Sigmoid colon (tissue), 7 donors: Measurements from ENCODE around the gene GLOD5. TPM values are rescaled to one million over a fixed set of nuclear protein-coding genes. Genes with fewer than 3 reads are reported as not detected.

ENCODE experiments used
- DNase-seq: peaks from one replicate; pipeline ENCODE4 v3.0.0-alpha.2; 2019
- H3K27ac ChIP-seq, 4 donors: fragments of 200-600 bp; sonication (generic); one replicate each; pipeline ENCODE4 v1.5.1; 2016 to 2019; ENCODE audit warnings: mild to moderate bottlenecking in 1 of 4
- H3K27me3 ChIP-seq, 3 donors: fragments of 200-600 bp; sonication (generic); one replicate each; pipeline ENCODE4 v1.5.1; 2019; ENCODE audit warnings: mild to moderate bottlenecking in 1 of 3
- H3K36me3 ChIP-seq, 4 donors: fragments of 200-600 bp; sonication (generic); one replicate each; pipeline ENCODE4 v1.5.1; 2016 to 2019
- H3K4me1 ChIP-seq, 4 donors: fragments of 200-600 bp; sonication (generic); one replicate each; pipeline ENCODE4 v1.5.1; 2017 to 2019
- H3K4me3 ChIP-seq, 4 donors: fragments of 200-600 bp; sonication (generic); one replicate each; pipeline ENCODE4 v1.5.1; 2017 to 2019; ENCODE audit warnings: mild to moderate bottlenecking in 2 of 4, moderate library complexity in 1 of 4
- H3K9me3 ChIP-seq, 4 donors: fragments of 200-600 bp in 3 of 4; sonication (generic) in 3 of 4; one replicate each; pipeline versions ENCODE4 v1.5.1 to v1.6.1; 2013 to 2019
- EP300 ChIP-seq, 4 donors: sonication (generic); formaldehyde crosslinking; IDR thresholded peaks; one replicate each; pipeline ENCODE4 v1.6.1; 2017; ENCODE audit warnings: antibody characterized with exemption in 4 of 4
- POLR2A ChIP-seq, 2 donors: fragments of 450-650 bp; IDR thresholded peaks; one replicate each; pipeline ENCODE4 v1.6.1; 2016; ENCODE audit warnings: antibody characterized with exemption in 2 of 2, mild to moderate bottlenecking in 2 of 2, moderate library complexity in 2 of 2
- POLR2AphosphoS5 ChIP-seq, 4 donors: sonication (generic); formaldehyde crosslinking; IDR thresholded peaks; one replicate each; pipeline ENCODE4 v1.6.1; 2017; ENCODE audit warnings: antibody characterized with exemption in 4 of 4
- WGBS, 2 donors: extraction: QIAGEN DNeasy Blood & Tissue Kit; methylation state at CpG; one replicate each; pipeline ENCODE4 v1.1.7; 2013; 5-methylcytosine and 5-hydroxymethylcytosine counted together
- intact Hi-C: fragments of 100-400 bp; cut with DNase I; formaldehyde crosslinking; loops from one replicate; pipeline ENCODE4 v1.15.1; 2023
- polyA plus RNA-seq, 3 donors: library from polyadenylated mRNA; stranded (reverse); fragments of 200-250 nt; gene quantifications; one replicate each; pipeline ENCODE4 v1.2.3, GENCODE V29; 2013
- total RNA-seq, 4 donors: library from RNA; depleted of rRNA; stranded (reverse); fragments of >200 nt; gene quantifications; one replicate each; pipeline ENCODE4 v1.1.0, GENCODE V29; 2016
- TF ChIP-seq, protein P1 (sequence below), 4 experiments: fragments of 450-650 bp in 3 of 4; fragments of 200-600 bp in 1 of 4; IDR thresholded peaks; one replicate each; pipeline ENCODE4 v1.5.1; 2016 to 2019; ENCODE audit warnings: antibody characterized with exemption in 4 of 4, mild to moderate bottlenecking in 3 of 4, moderate library complexity in 2 of 4
- donor health status: healthy with polysubstance abuse.
- donor health status: Bipolar disorder and iron deficiency.
- donor health status: healthy.

Gene GLOD5
- total and polyA plus RNA-seq, 7 donors = 7.5 to 22.7 (median 10.8) TPM; not detected in 4

DNA sequence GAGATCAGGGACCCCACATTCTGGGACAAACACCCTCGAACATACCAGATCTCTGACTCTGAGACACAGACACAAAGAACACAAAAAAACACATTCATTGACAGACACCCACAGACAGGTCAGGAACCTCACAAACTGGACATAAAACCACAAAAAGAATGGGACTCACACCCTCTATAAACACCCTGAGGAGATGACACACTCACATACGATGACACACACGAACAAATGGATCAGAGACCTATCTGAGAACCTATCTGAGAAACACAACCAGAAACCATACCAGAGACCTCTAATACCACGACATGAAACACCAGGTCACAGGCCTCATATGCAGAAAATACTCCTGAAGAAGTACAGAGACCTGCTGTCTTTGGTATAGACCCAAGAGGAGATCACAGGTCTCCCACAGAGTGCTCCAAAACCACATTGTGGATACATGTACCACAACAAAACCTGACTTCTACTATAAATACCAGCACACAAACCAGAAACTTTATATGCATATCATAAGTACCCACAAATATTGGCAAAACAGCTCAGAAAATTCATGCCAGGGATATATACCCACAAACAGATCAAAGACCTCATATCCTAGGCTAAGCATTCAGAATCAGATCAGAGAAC, 45.6 kb upstream of the GLOD5 start:
- no peak overlapping the region for H3K4me3 ChIP-seq
- H3K9me3 ChIP-seq = no peaks in the 10 kb centered on the region
- H3K36me3 ChIP-seq = no peaks in the 10 kb centered on the region
- TF ChIP-seq POLR2AphosphoS5 (IDR thresholded peaks at IDR 0.05) (no peak), EP300 (IDR thresholded peaks at IDR 0.05) (no peak)
- TF ChIP-seq, protein P1, sequence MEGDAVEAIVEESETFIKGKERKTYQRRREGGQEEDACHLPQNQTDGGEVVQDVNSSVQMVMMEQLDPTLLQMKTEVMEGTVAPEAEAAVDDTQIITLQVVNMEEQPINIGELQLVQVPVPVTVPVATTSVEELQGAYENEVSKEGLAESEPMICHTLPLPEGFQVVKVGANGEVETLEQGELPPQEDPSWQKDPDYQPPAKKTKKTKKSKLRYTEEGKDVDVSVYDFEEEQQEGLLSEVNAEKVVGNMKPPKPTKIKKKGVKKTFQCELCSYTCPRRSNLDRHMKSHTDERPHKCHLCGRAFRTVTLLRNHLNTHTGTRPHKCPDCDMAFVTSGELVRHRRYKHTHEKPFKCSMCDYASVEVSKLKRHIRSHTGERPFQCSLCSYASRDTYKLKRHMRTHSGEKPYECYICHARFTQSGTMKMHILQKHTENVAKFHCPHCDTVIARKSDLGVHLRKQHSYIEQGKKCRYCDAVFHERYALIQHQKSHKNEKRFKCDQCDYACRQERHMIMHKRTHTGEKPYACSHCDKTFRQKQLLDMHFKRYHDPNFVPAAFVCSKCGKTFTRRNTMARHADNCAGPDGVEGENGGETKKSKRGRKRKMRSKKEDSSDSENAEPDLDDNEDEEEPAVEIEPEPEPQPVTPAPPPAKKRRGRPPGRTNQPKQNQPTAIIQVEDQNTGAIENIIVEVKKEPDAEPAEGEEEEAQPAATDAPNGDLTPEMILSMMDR (IDR thresholded peaks at IDR 0.05) = no peak
- intact Hi-C loops = no loop called here
- no peaks in the 10 kb centered on the region for H3K4me1 ChIP-seq
- no peak overlapping the region for H3K27ac ChIP-seq
- WGBS, 2 donors = 76 to 88% methylated on average over 4 of the region's 4 CpGs
- no peaks in the 10 kb centered on the region for H3K27me3 ChIP-seq
- DNase-seq = no peak

DNA sequence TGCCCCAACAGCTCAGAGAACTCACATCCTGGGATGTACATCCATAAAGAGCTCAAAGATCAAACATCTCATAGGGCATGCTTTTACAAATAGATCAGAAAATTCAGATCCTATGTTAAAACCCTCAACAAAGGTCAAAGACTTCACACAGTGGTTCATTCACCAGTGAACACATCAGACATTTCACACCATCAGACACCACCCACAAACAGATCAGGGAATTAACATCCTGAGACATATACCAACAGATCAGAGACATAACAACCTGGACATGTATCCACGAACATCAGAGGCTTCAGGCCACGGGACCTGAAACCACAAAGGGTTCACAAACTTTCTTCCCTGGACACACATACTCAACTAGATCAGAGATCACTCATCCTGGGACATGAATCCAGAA, 41.6 kb upstream of the GLOD5 start:
- Histone ChIP-seq H3K4me3 (no peak overlapping the region), H3K4me1 (no peaks in the 10 kb centered on the region), H3K9me3 (no peaks in the 10 kb centered on the region), H3K36me3 (no peaks in the 10 kb centered on the region), H3K27ac (no peak overlapping the region), H3K27me3 (no peaks in the 10 kb centered on the region)
- TF ChIP-seq POLR2AphosphoS5 (IDR thresholded peaks at IDR 0.05) (no peak), POLR2A (IDR thresholded peaks at IDR 0.05) (no peak), EP300 (IDR thresholded peaks at IDR 0.05) (no peak)
- TF ChIP-seq, protein P1 (IDR thresholded peaks at IDR 0.05) = no peak
- 76 to 82% methylated on average over 2 of the region's 2 CpGs for WGBS, 2 donors
- no peak for DNase-seq
- intact Hi-C loops = no loop called here

DNA sequence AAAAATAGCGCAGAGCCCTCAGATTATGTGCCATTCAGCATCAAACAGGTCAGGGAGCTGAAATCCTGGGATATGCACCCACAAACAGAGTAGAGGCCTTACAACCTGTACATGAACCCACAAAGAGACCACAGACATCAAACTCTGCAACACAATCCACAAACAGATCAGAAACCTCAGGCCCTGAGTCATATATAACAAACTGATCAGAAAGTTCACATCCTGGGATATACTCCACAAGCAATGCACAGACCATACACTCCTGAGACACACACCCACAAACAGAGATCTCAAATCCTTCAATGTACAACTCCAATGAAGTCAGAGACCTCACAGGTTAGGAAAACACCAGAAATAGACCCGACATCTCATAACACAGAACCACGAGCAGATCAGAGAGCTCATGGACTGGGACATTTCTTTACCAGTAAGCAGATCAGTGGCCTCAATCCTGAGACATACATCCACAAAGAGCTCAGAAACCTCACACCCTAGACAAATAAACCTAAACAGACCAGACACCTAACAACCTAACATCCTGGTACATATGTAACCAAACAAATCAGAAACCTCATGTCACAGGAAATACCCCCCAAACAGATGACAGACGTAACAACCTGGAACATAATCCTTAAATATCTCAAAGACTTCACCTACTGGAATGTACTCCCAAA, 40.8 kb upstream of the GLOD5 start:
- Histone ChIP-seq H3K27ac (no peak overlapping the region), H3K4me3 (no peak overlapping the region), H3K36me3 (no peaks in the 10 kb centered on the region), H3K27me3 (no peaks in the 10 kb centered on the region), H3K9me3 (no peaks in the 10 kb centered on the region), H3K4me1 (no peaks in the 10 kb centered on the region)
- no peak for TF ChIP-seq EP300 (IDR thresholded peaks at IDR 0.05)
- no peak for TF ChIP-seq POLR2A (IDR thresholded peaks at IDR 0.05)
- TF ChIP-seq POLR2AphosphoS5 (IDR thresholded peaks at IDR 0.05) = no peak
- TF ChIP-seq, protein P1 (IDR thresholded peaks at IDR 0.05) = no peak
- 77 to 82% methylated on average over 4 of the region's 4 CpGs for WGBS, 2 donors
- DNase-seq = no peak
- intact Hi-C loops = no loop called here

DNA sequence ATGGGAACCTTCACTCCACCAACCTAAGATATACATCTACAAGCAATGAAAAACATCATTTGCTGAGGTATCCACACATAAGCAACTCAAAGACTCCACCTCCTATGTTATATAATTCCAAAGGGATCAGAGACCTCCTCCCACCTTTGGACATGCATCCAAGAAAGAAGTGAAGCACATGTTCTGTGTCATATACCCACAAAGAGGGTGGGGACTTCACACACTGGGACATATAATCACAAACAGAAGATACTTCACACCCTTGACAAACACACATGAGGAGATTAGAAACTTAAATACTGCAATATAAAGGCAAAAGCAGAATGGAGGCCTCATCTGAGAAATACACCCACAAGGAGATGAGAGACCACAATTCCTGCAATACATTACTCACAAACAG, 39.6 kb upstream of the GLOD5 start:
- Histone ChIP-seq H3K36me3 (no peaks in the 10 kb centered on the region), H3K27me3 (no peaks in the 10 kb centered on the region), H3K4me1 (no peaks in the 10 kb centered on the region), H3K27ac (no peak overlapping the region), H3K9me3 (no peaks in the 10 kb centered on the region), H3K4me3 (no peak overlapping the region)
- intact Hi-C loops = no loop called here
- no peak for DNase-seq
- TF ChIP-seq, protein P1 (IDR thresholded peaks at IDR 0.05) = no peak
- TF ChIP-seq POLR2A (IDR thresholded peaks at IDR 0.05) (no peak), EP300 (IDR thresholded peaks at IDR 0.05) (no peak), POLR2AphosphoS5 (IDR thresholded peaks at IDR 0.05) (no peak)
